ENCODE measurements around the gene SSTR3. TPM values are rescaled to one million over a fixed set of nuclear protein-coding genes. Genes with fewer than 3 reads are reported as not detected.

Gene SSTR3
- total RNA-seq, 1 donor: not detected

GRCh38 chr22:37156686-37157435, 55.4 kb downstream of the SSTR3 start:
- H3K4me3 ChIP-seq (ENCODE audit: low read depth, low read length): no peak overlapping the region
- TF ChIP-seq CTCF (IDR thresholded peaks at IDR 0.05; ENCODE audit: insufficient read depth, low read length): no peak
- DNase-seq (ENCODE audit: low read depth): no peak

- DNase-seq (ENCODE audit: low read depth): no peak
- TF ChIP-seq CTCF (IDR thresholded peaks at IDR 0.05; ENCODE audit: insufficient read depth, low read length): no peak
- no peak overlapping the region for H3K4me3 ChIP-seq (ENCODE audit: low read depth, low read length)
Measured at GRCh38 chr22:37155971-37156370, 56.3 kb downstream of the SSTR3 start.

GRCh38 chr22:37154925-37155712, 57.2 kb downstream of the SSTR3 start:
- no peak for DNase-seq (ENCODE audit: low read depth)
- no peak overlapping the region for H3K4me3 ChIP-seq (ENCODE audit: low read depth, low read length)
- TF ChIP-seq CTCF (IDR thresholded peaks at IDR 0.05; ENCODE audit: insufficient read depth, low read length): no peak

Small RNAs within 50 kb of the gene (small RNA-seq; reads per million reads assigned to genes)
- not detected for gene Z82188.1

Other genes starting within 250 kb of the SSTR3 start
- gene TST, start 193.0 kb downstream of the SSTR3 start, total RNA-seq (ENCODE audit: low replicate concordance): 13.7 and 17.1 TPM in 2 replicates
- 31.9 and 48.9 TPM in 2 replicates for gene MPST, start 192.7 kb downstream of the SSTR3 start, total RNA-seq (ENCODE audit: low replicate concordance)
- gene KCTD17, start 160.7 kb downstream of the SSTR3 start, total RNA-seq (ENCODE audit: low replicate concordance): 25.2 and 25.6 TPM in 2 replicates
- not detected in 2 replicates for gene TMPRSS6, start 102.8 kb downstream of the SSTR3 start, total RNA-seq (ENCODE audit: low replicate concordance)
- gene IL2RB, start 62.6 kb downstream of the SSTR3 start, total RNA-seq (ENCODE audit: low replicate concordance): under 0.01 TPM in 1 of 2 replicates, not detected in the other
- gene C1QTNF6, start 24.2 kb downstream of the SSTR3 start, total RNA-seq (ENCODE audit: low replicate concordance): 4.2 and 4.6 TPM in 2 replicates
- gene RAC2, start 31.8 kb upstream of the SSTR3 start, total RNA-seq (ENCODE audit: low replicate concordance): 5.6 and 14.4 TPM in 2 replicates
- 0.25 and 0.72 TPM in 2 replicates for gene CYTH4, start 70.0 kb upstream of the SSTR3 start, total RNA-seq (ENCODE audit: low replicate concordance)
- 0.18 and 0.33 TPM in 2 replicates for gene ELFN2, start 215.0 kb upstream of the SSTR3 start, total RNA-seq (ENCODE audit: low replicate concordance)